T-cell (primary cell): Measurements from ENCODE around the gene GNPTG. TPM values are rescaled to one million over a fixed set of nuclear protein-coding genes. Genes with fewer than 3 reads are reported as not detected.
A peak's percentile ranks its signal among the peaks of the same experiment; 100 is the strongest.

Source experiments
- ATAC-seq, 4 experiments: fragments of 200-7000 bp in 3 of 4; fragments of 150-1000 bp in 1 of 4; cut with Tn5 transposase; replicated peaks in 1 of 4; 1 replicate in 3 of 4; 2 replicates in 1 of 4; pipeline ENCODE4 v1.10.0; 2021; ENCODE audit warnings: moderate library complexity in 3 of 4, mild to moderate bottlenecking in 2 of 4, moderate number of reproducible peaks in 1 of 4
- CTCF ChIA-PET, 2 donors: fragments of 300-600 bp; sonication (Branson Sonifier 250); formaldehyde crosslinking; loops; one replicate each; lab custom pipeline; 2022; ENCODE audit warnings: antibody characterized with exemption in 2 of 2; lab: Charles Lee
- POLR2A ChIA-PET, 2 donors: fragments of 300-600 bp; sonication (Branson Sonifier 250); formaldehyde crosslinking; loops; one replicate each; lab custom pipeline; 2022; ENCODE audit warnings: antibody characterized with exemption in 2 of 2; lab: Charles Lee
- DNase-seq, 35 experiments: peaks; one replicate each; pipeline versions ENCODE4 v3.0.0 to v3.0.0-alpha.2; 2013 to 2023
- H3K27ac ChIP-seq: one replicate; pipeline ENCODE4 v1.5.1; 2013; ENCODE audit warnings: low read length
- H3K27me3 ChIP-seq, 2 experiments: replicated peaks in 1 of 2; 1 replicate in 1 of 2; 2 replicates in 1 of 2; pipeline versions ENCODE4 v1.6.1 to v1.7.0; 2013; ENCODE audit warnings: low read length in 1 of 2, mixed read lengths in 1 of 2; ENCODE audit not compliant: control insufficient read depth in 2 of 2, insufficient read depth in 2 of 2; ENCODE audit errors: extremely low read depth in 1 of 2
- H3K36me3 ChIP-seq, 2 donors: 1 replicate in 1 of 2; 2 replicates in 1 of 2; pipeline versions ENCODE4 v1.6.1 to v1.7.0; 2013; ENCODE audit warnings: low read length in 1 of 2; ENCODE audit not compliant: control insufficient read depth in 2 of 2, insufficient read depth in 1 of 2; ENCODE audit errors: extremely low read depth in 1 of 2
- H3K4me1 ChIP-seq, 2 experiments: 1 replicate in 1 of 2; 2 replicates in 1 of 2; pipeline versions ENCODE4 v1.6.1 to v1.7.0; 2013; ENCODE audit warnings: low read length in 2 of 2, mixed read lengths in 1 of 2; ENCODE audit not compliant: insufficient read depth in 2 of 2, control insufficient read depth in 1 of 2; ENCODE audit errors: extremely low read depth in 1 of 2
- H3K4me3 ChIP-seq, 2 donors: 1 replicate in 1 of 2; 2 replicates in 1 of 2; pipeline versions ENCODE4 v1.5.1 to v1.7.0; 2013; ENCODE audit warnings: mild to moderate bottlenecking in 2 of 2, low read length in 1 of 2, moderate library complexity in 1 of 2; ENCODE audit not compliant: control insufficient read depth in 1 of 2; ENCODE audit errors: extremely low read depth in 1 of 2
- H3K9me3 ChIP-seq: 2 replicates; pipeline ENCODE4 v1.7.0; 2013
- H3K27ac Mint-ChIP-seq, 2 donors: one replicate each; pipeline ENCODE4 v1.8.0; 2020 to 2021; ENCODE audit warnings: mild to moderate bottlenecking in 2 of 2, mixed read lengths in 2 of 2
- H3K27me3 Mint-ChIP-seq, 2 donors: one replicate each; pipeline ENCODE4 v1.8.0; 2021 to 2022; ENCODE audit warnings: mixed read lengths in 2 of 2
- H3K36me3 Mint-ChIP-seq: one replicate; pipeline ENCODE4 v1.8.0; 2021; ENCODE audit warnings: mixed read lengths
- H3K4me1 Mint-ChIP-seq, 3 donors: one replicate each; pipeline ENCODE4 v1.8.0; 2020 to 2022; ENCODE audit warnings: mixed read lengths in 3 of 3, mild to moderate bottlenecking in 1 of 3
- H3K4me3 Mint-ChIP-seq, 3 donors: one replicate each; pipeline ENCODE4 v1.8.0; 2020 to 2022; ENCODE audit warnings: mild to moderate bottlenecking in 3 of 3, mixed read lengths in 3 of 3, moderate library complexity in 3 of 3
- H3K9me3 Mint-ChIP-seq, 3 donors: one replicate each; pipeline ENCODE4 v1.8.0; 2020 to 2022; ENCODE audit warnings: mixed read lengths in 3 of 3
- whole genome bisulfite sequencing: methylation state at CpG from one replicate; pipeline ENCODE4 v1.1.5; 2013; ENCODE audit warnings: missing lambda C conversion rate; ENCODE audit not compliant: insufficient coverage; 5-methylcytosine and 5-hydroxymethylcytosine counted together
- total RNA-seq, 35 experiments: library from RNA in 6 of 35; stranded (reverse) in 6 of 35; fragments of 120-200 nt in 1 of 35; gene quantifications; one replicate each; pipeline versions ENCODE4 v1.2.1 to v1.2.4 and lab custom pipeline; 2013 to 2026

The GNPTG gene
- total RNA-seq, 5 donors from 2014 or later (not counting 1 experiment from before 2014, with no cell fraction given): 42.6 to 66.5 (median 63.1) TPM

- Histone ChIP-seq H3K9me3 (no peaks in the 10 kb centered on the region), H3K27ac (no peak overlapping the region), H3K4me3 (no peak overlapping the region), H3K36me3 (peaks cover 0 to 22% of the 10 kb centered on the region in 2 donors), H3K4me1 (peaks cover 5 to 38% of the 10 kb centered on the region in 2 experiments), H3K27me3 (no peaks in the 10 kb centered on the region)
- Mint-ChIP-seq H3K4me1 (peaks cover 7 to 19% (median 18%) of the 10 kb centered on the region in 3 donors), H3K9me3 (no peaks in the 10 kb centered on the region), H3K27ac (no peak overlapping the region), H3K36me3 (no peaks in the 10 kb centered on the region), H3K4me3 (no peak overlapping the region), H3K27me3 (no peaks in the 10 kb centered on the region)
- no peak for DNase-seq
- ChIA-PET POLR2A (no interaction called here), CTCF (no interaction called here)
- ATAC-seq: no peak
- WGBS: 67% methylated on average over 9 of the region's 11 CpGs
Observed at GRCh38 chr16:1345087-1345486, 6.6 kb upstream of the GNPTG start.

DNA sequence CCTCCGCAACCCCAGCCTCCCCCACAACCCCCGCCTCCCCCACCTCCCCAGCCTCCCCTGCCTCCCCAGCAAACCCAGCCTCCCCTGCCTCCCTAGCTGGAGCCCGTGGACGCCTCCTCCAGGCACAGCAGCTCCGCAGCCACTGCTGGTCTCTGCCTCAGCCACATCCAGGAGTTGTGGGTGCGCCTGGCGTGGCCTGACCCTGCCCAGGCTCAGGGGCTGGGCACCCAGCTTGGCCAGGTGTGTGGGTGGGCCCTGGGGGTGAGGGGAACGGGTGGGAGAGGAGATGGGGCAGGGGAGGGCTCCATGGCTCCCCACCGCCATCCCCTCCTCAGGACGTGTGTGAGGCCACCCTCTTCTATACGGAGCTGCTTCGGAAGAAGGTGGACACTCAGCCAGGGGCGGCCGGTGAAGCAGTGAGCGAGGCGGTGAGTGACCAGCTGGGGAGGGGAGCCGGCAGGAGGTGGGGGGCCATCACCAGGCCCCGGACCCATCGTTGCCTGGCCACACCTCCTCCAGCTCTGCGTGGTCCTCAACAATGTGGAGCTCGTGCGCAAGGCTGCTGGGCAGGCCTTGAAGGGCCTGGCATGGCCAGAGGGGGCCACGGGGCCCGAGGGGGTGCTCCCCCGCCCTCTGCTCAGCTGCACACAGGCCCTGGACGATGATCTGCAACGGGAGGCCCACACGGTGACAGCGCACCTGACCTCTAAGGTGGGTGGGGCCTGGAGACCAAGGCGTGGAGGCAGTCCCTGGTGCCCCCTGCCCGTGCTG lies 5.9 kb upstream of the GNPTG start:
- 86% methylated on average over 26 of the region's 31 CpGs for WGBS
- DNase-seq: peak in 1 of 35 experiments; percentile 2
- peaks cover 8 to 45% of the 10 kb centered on the region in 2 experiments for H3K4me1 ChIP-seq

GRCh38 chr16:1346422-1347285 lies 5.1 kb upstream of the GNPTG start:
- ATAC-seq: no peak
- H3K9me3 Mint-ChIP-seq: no peaks in the 10 kb centered on the region
- no peaks in the 10 kb centered on the region for H3K9me3 ChIP-seq
- H3K4me1 ChIP-seq: peaks cover 10 to 41% of the 10 kb centered on the region in 2 experiments
- H3K36me3 Mint-ChIP-seq: no peaks in the 10 kb centered on the region
- no peak overlapping the region for H3K4me3 Mint-ChIP-seq
- peaks cover 7 to 29% (median 24%) of the 10 kb centered on the region in 3 donors for H3K4me1 Mint-ChIP-seq
- POLR2A ChIA-PET: no interaction called here
- H3K27me3 ChIP-seq: no peaks in the 10 kb centered on the region
- H3K36me3 ChIP-seq: peaks cover 0 to 26% of the 10 kb centered on the region in 2 donors
- DNase-seq: peak in 1 of 35 experiments; percentile 7
- no peak overlapping the region for H3K4me3 ChIP-seq
- H3K27ac ChIP-seq: no peak overlapping the region
- WGBS: 80% methylated on average over 33 of the region's 34 CpGs
- H3K27ac Mint-ChIP-seq: no peak overlapping the region
- no peaks in the 10 kb centered on the region for H3K27me3 Mint-ChIP-seq
- CTCF ChIA-PET: no interaction called here

More for the DNA sequence above, 5.9 kb upstream of the GNPTG start:
- Mint-ChIP-seq H3K36me3 (no peaks in the 10 kb centered on the region), H3K27ac (no peak overlapping the region), H3K4me1 (peaks cover 7 to 26% (median 24%) of the 10 kb centered on the region in 3 donors), H3K27me3 (no peaks in the 10 kb centered on the region), H3K4me3 (no peak overlapping the region), H3K9me3 (no peaks in the 10 kb centered on the region)
- Histone ChIP-seq H3K4me3 (no peak overlapping the region), H3K9me3 (no peaks in the 10 kb centered on the region), H3K27ac (no peak overlapping the region), H3K36me3 (peaks cover 0 to 26% of the 10 kb centered on the region in 2 donors), H3K27me3 (no peaks in the 10 kb centered on the region)
- POLR2A ChIA-PET: no interaction called here
- CTCF ChIA-PET: no interaction called here
- no peak for ATAC-seq

DNA sequence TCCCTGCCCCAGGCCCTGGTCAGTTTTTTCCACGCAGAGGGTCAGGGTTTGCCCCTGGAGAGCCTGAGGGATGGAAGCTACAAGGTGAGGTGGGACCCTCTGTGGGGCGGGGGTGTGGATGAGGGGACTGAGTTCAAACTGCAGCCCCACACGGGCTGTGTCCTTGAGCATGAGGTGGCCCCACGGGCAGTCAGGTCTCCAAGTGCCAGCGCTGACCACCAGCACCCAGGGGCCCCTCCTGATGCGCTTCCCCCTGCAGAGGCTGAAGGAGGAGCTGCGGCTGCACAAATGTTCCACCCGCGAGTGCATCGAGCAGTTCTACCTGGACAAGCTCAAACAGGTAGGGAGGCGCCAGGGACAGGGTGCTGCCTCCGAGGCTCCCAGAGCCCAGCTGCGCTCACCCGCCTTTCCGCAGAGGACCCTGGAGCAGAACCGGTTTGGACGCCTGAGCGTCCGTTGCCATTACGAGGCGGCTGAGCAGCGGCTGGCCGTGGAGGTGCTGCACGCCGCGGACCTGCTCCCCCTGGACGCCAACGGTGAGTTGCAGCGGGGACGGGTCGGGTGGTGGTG lies 4.4 kb upstream of the GNPTG start:
- no peak for DNase-seq
- H3K4me3 Mint-ChIP-seq: no peak overlapping the region
- H3K4me1 Mint-ChIP-seq: peaks cover 10 to 28% (median 23%) of the 10 kb centered on the region in 3 donors
- Histone ChIP-seq H3K27me3 (no peaks in the 10 kb centered on the region), H3K27ac (no peak overlapping the region), H3K9me3 (no peaks in the 10 kb centered on the region), H3K4me1 (peaks cover 9 to 38% of the 10 kb centered on the region in 2 experiments), H3K4me3 (no peak overlapping the region), H3K36me3 (peaks cover 0 to 26% of the 10 kb centered on the region in 2 donors)
- H3K36me3 Mint-ChIP-seq: no peaks in the 10 kb centered on the region
- POLR2A ChIA-PET: no interaction called here
- CTCF ChIA-PET: no interaction called here
- whole genome bisulfite sequencing: 93% methylated on average over 31 of the region's 31 CpGs
- no peak overlapping the region for H3K27ac Mint-ChIP-seq
- no peaks in the 10 kb centered on the region for H3K27me3 Mint-ChIP-seq
- no peaks in the 10 kb centered on the region for H3K9me3 Mint-ChIP-seq
- no peak for ATAC-seq

DNA sequence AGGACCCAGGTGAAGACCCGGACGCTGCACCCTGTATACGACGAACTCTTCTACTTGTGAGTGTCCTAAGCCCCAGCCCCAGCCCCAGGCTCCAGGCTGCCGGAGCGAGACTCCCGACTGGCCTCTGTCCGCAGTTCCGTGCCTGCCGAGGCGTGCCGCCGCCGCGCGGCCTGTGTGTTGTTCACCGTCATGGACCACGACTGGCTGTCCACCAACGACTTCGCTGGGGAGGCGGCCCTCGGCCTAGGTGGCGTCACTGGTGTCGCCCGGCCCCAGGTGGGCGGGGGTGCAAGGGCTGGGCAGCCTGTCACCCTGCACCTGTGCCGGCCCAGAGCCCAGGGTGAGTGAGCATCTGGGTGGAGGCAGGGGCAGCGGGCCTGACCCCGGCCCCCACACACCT lies 3.8 kb upstream of the GNPTG start:
- Histone ChIP-seq H3K4me1 (peaks cover 11 to 38% of the 10 kb centered on the region in 2 experiments), H3K36me3 (peaks cover 0 to 26% of the 10 kb centered on the region in 2 donors), H3K27ac (no peak overlapping the region), H3K4me3 (no peak overlapping the region), H3K27me3 (no peaks in the 10 kb centered on the region), H3K9me3 (no peaks in the 10 kb centered on the region)
- H3K27me3 Mint-ChIP-seq: peaks cover 0 to 1% of the 10 kb centered on the region in 2 donors
- peaks cover 14 to 27% (median 22%) of the 10 kb centered on the region in 3 donors for H3K4me1 Mint-ChIP-seq
- no peak overlapping the region for H3K27ac Mint-ChIP-seq
- no peaks in the 10 kb centered on the region for H3K36me3 Mint-ChIP-seq
- WGBS: 92% methylated on average over 29 of the region's 29 CpGs
- H3K9me3 Mint-ChIP-seq: no peaks in the 10 kb centered on the region
- ATAC-seq (no peak), DNase-seq (no peak)
- POLR2A ChIA-PET: no interaction called here
- CTCF ChIA-PET: no interaction called here
- no peak overlapping the region for H3K4me3 Mint-ChIP-seq

- H3K9me3 Mint-ChIP-seq: no peaks in the 10 kb centered on the region
- H3K27me3 Mint-ChIP-seq: peaks cover 0 to 1% of the 10 kb centered on the region in 2 donors
- ATAC-seq (no peak), DNase-seq (no peak)
- Histone ChIP-seq H3K4me1 (peaks cover 11 to 36% of the 10 kb centered on the region in 2 experiments), H3K36me3 (peaks cover 0 to 26% of the 10 kb centered on the region in 2 donors), H3K9me3 (no peaks in the 10 kb centered on the region), H3K27me3 (no peaks in the 10 kb centered on the region), H3K4me3 (no peak overlapping the region), H3K27ac (no peak overlapping the region)
- ChIA-PET CTCF (no interaction called here), POLR2A (no interaction called here)
- no peaks in the 10 kb centered on the region for H3K36me3 Mint-ChIP-seq
- peak overlapping the region in 1 of 3 donors; percentile 24 for H3K4me3 Mint-ChIP-seq
- peaks cover 14 to 27% (median 22%) of the 10 kb centered on the region in 3 donors for H3K4me1 Mint-ChIP-seq
- WGBS: 89% methylated on average over 15 of the region's 15 CpGs
- no peak overlapping the region for H3K27ac Mint-ChIP-seq
Observed at GRCh38 chr16:1348441-1348840, 3.3 kb upstream of the GNPTG start.
